Fibroblast of lung (primary cell): ENCODE results near the gene FANCE. TPM values are rescaled to one million over a fixed set of nuclear protein-coding genes. Genes with fewer than 3 reads are reported as not detected.

Experiments used
- DNase-seq, 2 donors: peaks; one replicate each; pipeline versions ENCODE4 v3.0.0 to v3.0.0-alpha.2; 2010; ENCODE audit warnings: low read depth in 2 of 2
- H2AFZ ChIP-seq: 2 replicates; pipeline ENCODE4 v1.5.1; 2012; ENCODE audit warnings: low read length, control low read depth, inconsistent platforms
- H3K27ac ChIP-seq: 2 replicates; pipeline ENCODE4 v1.5.1; 2011; ENCODE audit warnings: low read length, control low read depth; ENCODE audit not compliant: insufficient read depth
- H3K27me3 ChIP-seq: 2 replicates; pipeline ENCODE4 v1.5.1; 2011; ENCODE audit warnings: mild to moderate bottlenecking, low read length; ENCODE audit not compliant: control insufficient read depth, insufficient read depth
- H3K36me3 ChIP-seq: 2 replicates; pipeline ENCODE4 v1.5.1; 2011; ENCODE audit warnings: low read length; ENCODE audit not compliant: control insufficient read depth, insufficient read depth
- H3K4me1 ChIP-seq: 2 replicates; pipeline ENCODE4 v1.5.1; 2011; ENCODE audit warnings: low read length; ENCODE audit not compliant: control insufficient read depth, insufficient read depth; ENCODE audit errors: extremely low read depth
- H3K4me2 ChIP-seq: 2 replicates; pipeline ENCODE4 v1.5.1; 2011; ENCODE audit warnings: low read length, control low read depth; ENCODE audit not compliant: insufficient read depth; ENCODE audit errors: extremely low read depth
- H3K4me3 ChIP-seq, 4 experiments: fragments of 200-600 bp in 1 of 4; sonication (generic) in 1 of 4; replicated peaks in 1 of 4; 2 replicates each; pipeline ENCODE4 v1.5.1; 2011 to 2016; ENCODE audit warnings: low read length in 4 of 4, low read depth in 3 of 4, mild to moderate bottlenecking in 3 of 4, control low read depth in 2 of 4, inconsistent platforms in 1 of 4, mixed read lengths in 1 of 4; ENCODE audit not compliant: insufficient read depth in 1 of 4; ENCODE audit errors: control extremely low read depth in 1 of 4
- H3K79me2 ChIP-seq: 2 replicates; pipeline ENCODE4 v1.5.1; 2012; ENCODE audit warnings: mild to moderate bottlenecking, low read length, inconsistent platforms; ENCODE audit not compliant: control insufficient read depth, insufficient read depth
- H3K9ac ChIP-seq: 2 replicates; pipeline ENCODE4 v1.5.1; 2011; ENCODE audit warnings: mild to moderate bottlenecking, low read length, control low read depth; ENCODE audit not compliant: insufficient read depth
- H3K9me3 ChIP-seq: 2 replicates; pipeline ENCODE4 v1.5.1; 2012; ENCODE audit warnings: low read depth, low read length; ENCODE audit not compliant: control insufficient read depth, insufficient read depth
- H4K20me1 ChIP-seq: 2 replicates; pipeline ENCODE4 v1.5.1; 2011; ENCODE audit warnings: low read length; ENCODE audit not compliant: control insufficient read depth, insufficient read depth; ENCODE audit errors: extremely low read depth
- CTCF ChIP-seq, 2 donors: IDR thresholded peaks in 1 of 2; conservative IDR thresholded peaks in 1 of 2; 1 replicate in 1 of 2; 2 replicates in 1 of 2; pipeline ENCODE4 v1.5.1; 2011 to 2012; ENCODE audit warnings: low read length in 2 of 2, control low read depth in 1 of 2, inconsistent platforms in 1 of 2, low read depth in 1 of 2, mild to moderate bottlenecking in 1 of 2
- EZH2 ChIP-seq: IDR thresholded peaks from 2 replicates; pipeline ENCODE4 v1.5.1; 2012; ENCODE audit warnings: low read length, control low read depth, mild to moderate bottlenecking; ENCODE audit errors: missing control alignments
- polyA plus RNA-seq, 2 donors: library from polyadenylated mRNA; depleted of rRNA in 1 of 2; stranded (reverse) in 1 of 2; unstranded in 1 of 2; fragments of >200 nt; gene quantifications; 2 replicates each; pipeline ENCODE4 v1.2.1, GENCODE V29; 2011 to 2012; ENCODE audit warnings: missing spikeins in 1 of 2
- total RNA-seq: library from RNA; depleted of rRNA; stranded (reverse); fragments of >200 nt; gene quantifications from 2 replicates; pipeline ENCODE4 v1.2.1, GENCODE V29; 2014

The FANCE gene
- total and polyA plus RNA-seq, 2 donors (not counting 1 experiment from before 2014, with no cell fraction given), result 3.2 to 10.7 TPM

GRCh38 chr6:35415065-35415891 is 36.9 kb upstream of the FANCE start:
- Histone ChIP-seq H3K4me1 (peaks cover 26% of the 10 kb centered on the region), H3K9ac (no peak overlapping the region), H2AFZ (no peak overlapping the region), H4K20me1 (no peaks in the 10 kb centered on the region), H3K79me2 (no peaks in the 10 kb centered on the region), H3K27ac (peak overlapping the region; percentile 66), H3K27me3 (no peaks in the 10 kb centered on the region), H3K4me3 (no peak overlapping the region), H3K36me3 (peaks cover 18% of the 10 kb centered on the region), H3K4me2 (peak overlapping the region; percentile 46), H3K9me3 (no peaks in the 10 kb centered on the region)
- TF ChIP-seq CTCF (conservative IDR thresholded peaks at IDR 0.05 in 1 of 2, IDR thresholded peaks at IDR 0.05 in 1 of 2; ENCODE audit: low read depth in 1 of 2, low read length in 2 of 2), result peak; percentile 54 to 69
- no peak for TF ChIP-seq EZH2
- DNase-seq, result peak; percentile 86 to 91

GRCh38 chr6:35417979-35418661 is 34.0 kb upstream of the FANCE start:
- no peak overlapping the region for H3K4me2 ChIP-seq
- H3K27ac ChIP-seq, result no peak overlapping the region
- no peaks in the 10 kb centered on the region for H3K27me3 ChIP-seq
- H3K9ac ChIP-seq, result no peak overlapping the region
- no peak for TF ChIP-seq EZH2
- TF ChIP-seq CTCF (conservative IDR thresholded peaks at IDR 0.05 in 1 of 2, IDR thresholded peaks at IDR 0.05 in 1 of 2; ENCODE audit: low read depth in 1 of 2, low read length in 2 of 2), result no peak
- H3K36me3 ChIP-seq, result peaks cover 16% of the 10 kb centered on the region
- H2AFZ ChIP-seq, result no peak overlapping the region
- H3K79me2 ChIP-seq, result no peaks in the 10 kb centered on the region
- no peaks in the 10 kb centered on the region for H4K20me1 ChIP-seq
- H3K4me1 ChIP-seq, result peaks cover 26% of the 10 kb centered on the region
- DNase-seq, result no peak
- H3K4me3 ChIP-seq, result no peak overlapping the region
- H3K9me3 ChIP-seq, result no peaks in the 10 kb centered on the region

- peak overlapping the region; percentile 23 for H3K4me2 ChIP-seq
- no peaks in the 10 kb centered on the region for H4K20me1 ChIP-seq
- peak; percentile 30 to 91 for DNase-seq
- peak overlapping the region; percentile 66 for H3K27ac ChIP-seq
- peaks cover 18% of the 10 kb centered on the region for H3K36me3 ChIP-seq
- no peak overlapping the region for H3K4me3 ChIP-seq
- H3K4me1 ChIP-seq, result peaks cover 25% of the 10 kb centered on the region
- H2AFZ ChIP-seq, result no peak overlapping the region
- TF ChIP-seq EZH2 (no peak), CTCF (conservative IDR thresholded peaks at IDR 0.05 in 1 of 2, IDR thresholded peaks at IDR 0.05 in 1 of 2; ENCODE audit: low read depth in 1 of 2, low read length in 2 of 2) (peak; percentile 31 to 64)
- no peaks in the 10 kb centered on the region for H3K9me3 ChIP-seq
- H3K27me3 ChIP-seq, result no peaks in the 10 kb centered on the region
- no peaks in the 10 kb centered on the region for H3K79me2 ChIP-seq
- no peak overlapping the region for H3K9ac ChIP-seq
Measured at GRCh38 chr6:35419417-35419816, 32.7 kb upstream of the FANCE start.
